RWPE1 (cell line): ENCODE results near the gene KCNIP1.
A peak's percentile ranks its signal among the peaks of the same experiment; 100 is the strongest.

Experiments used
- CTCF ChIA-PET: fragments of 350-600 bp; sonication (Branson Sonifier 250); formaldehyde crosslinking; extraction: SDS; loops from one replicate; lab custom pipeline; 2021; lab: Yijun Ruan, JAX
- POLR2A ChIA-PET: fragments of 400-600 bp; formaldehyde crosslinking; extraction: SDS; loops from one replicate; lab custom pipeline; 2020; ENCODE audit warnings: antibody characterized with exemption; ENCODE audit not compliant: low non-redundant PET; lab: Yijun Ruan, JAX
- DNase-seq: peaks from one replicate; pipeline ENCODE4 v3.0.0; 2012; ENCODE audit warnings: low spot score
- H3K27ac ChIP-seq: fragments of 450-650 bp; 2 replicates; pipeline ENCODE4 v1.5.1; 2017
- CTCF ChIP-seq: fragments of 450-650 bp; conservative IDR thresholded peaks from 2 replicates; pipeline ENCODE4 v1.5.1; 2017; ENCODE audit warnings: low read depth, mild to moderate bottlenecking

The KCNIP1 gene

GRCh38 chr5:170517411-170517810, 13.6 kb downstream of the KCNIP1 start:
- TF ChIP-seq CTCF, result no peak
- no peak overlapping the region for H3K27ac ChIP-seq
- POLR2A ChIA-PET, result no interaction called here

GRCh38 chr5:170518277-170518676, 14.5 kb downstream of the KCNIP1 start:
- ChIA-PET CTCF (no interaction called here), POLR2A (no interaction called here)
- DNase-seq, result no peak
- H3K27ac ChIP-seq, result no peak overlapping the region
- TF ChIP-seq CTCF, result no peak

More at GRCh38 chr5:170517411-170517810, 13.6 kb downstream of the KCNIP1 start:
- CTCF ChIA-PET, result no interaction called here
- DNase-seq, result no peak

- TF ChIP-seq CTCF, result no peak
- DNase-seq, result no peak
- no peak overlapping the region for H3K27ac ChIP-seq
- ChIA-PET POLR2A (no interaction called here), CTCF (interaction anchor here (0.6 kb wide), 1 partner anchor 98 kb away, joined by 3 read pairs; no protein-coding TSS in a partner anchor)
Observed at GRCh38 chr5:170519549-170519948, 15.7 kb downstream of the KCNIP1 start.

GRCh38 chr5:170520372-170520771, 16.6 kb downstream of the KCNIP1 start:
- ChIA-PET POLR2A (no interaction called here), CTCF (interaction anchor here (1.0 kb wide), 1 partner anchor 223 kb away, joined by 3 read pairs; the partner anchor contains the start of gene LCP2)
- H3K27ac ChIP-seq, result no peak overlapping the region
- no peak for DNase-seq
- no peak for TF ChIP-seq CTCF

- peak; percentile 76 for DNase-seq
Observed at GRCh38 chr5:170522211-170523141, 18.7 kb downstream of the KCNIP1 start.

More at GRCh38 chr5:170522211-170523141, 18.7 kb downstream of the KCNIP1 start:
- ChIA-PET CTCF (interaction anchor here (0.7 to 1.3 kb wide), 4 partner anchors 13 to 296 kb away, joined by 3 to 4 read pairs (median 3); no protein-coding TSS in a partner anchor), POLR2A (no interaction called here)
- TF ChIP-seq CTCF, result no peak
- peak overlapping the region; percentile 96 for H3K27ac ChIP-seq
